Activated naive CD4-positive, alpha-beta T cell treated with anti-CD3 and anti-CD28 coated beads for 36 hours (primary cell): Measurements from ENCODE around the gene RAMP2. TPM values are rescaled to one million over a fixed set of nuclear protein-coding genes. Genes with fewer than 3 reads are reported as not detected.

Experiments
- CTCF ChIA-PET: fragments of 350-600 bp; sonication (Branson Sonifier 250); formaldehyde crosslinking; loops from one replicate; lab custom pipeline; 2021; ENCODE audit warnings: antibody characterized with exemption; lab: Charles Lee
- DNase-seq: peaks from one replicate; pipeline ENCODE4 v3.0.0-alpha.2; 2020
- H3K27ac Mint-ChIP-seq: one replicate; pipeline ENCODE4 v1.8.0; 2021; ENCODE audit warnings: mild to moderate bottlenecking, mixed read lengths
- H3K27me3 Mint-ChIP-seq: one replicate; pipeline ENCODE4 v1.8.0; 2021; ENCODE audit warnings: low read depth, mixed read lengths
- H3K36me3 Mint-ChIP-seq: one replicate; pipeline ENCODE4 v1.8.0; 2021; ENCODE audit warnings: low read depth, mixed read lengths
- H3K4me1 Mint-ChIP-seq: one replicate; pipeline ENCODE4 v1.8.0; 2021; ENCODE audit warnings: low read depth, mixed read lengths
- H3K4me3 Mint-ChIP-seq: one replicate; pipeline ENCODE4 v1.8.0; 2021; ENCODE audit warnings: mild to moderate bottlenecking, moderate library complexity, mixed read lengths
- H3K9me3 Mint-ChIP-seq: one replicate; pipeline ENCODE4 v1.8.0; 2021; ENCODE audit warnings: mixed read lengths
- intact Hi-C: fragments of 100-400 bp; cut with micrococcal nuclease; formaldehyde crosslinking; loops from one replicate; pipeline ENCODE4 v1.15.1; 2023
- total RNA-seq, 2 experiments: library from RNA; stranded (reverse); gene quantifications; one replicate each; pipeline ENCODE4 v1.2.3, GENCODE V29; 2021

The RAMP2 gene
- total RNA-seq, 2 experiments from 2014 or later = not detected

- CTCF ChIA-PET = interaction anchor here (0.5 kb wide), 1 partner anchor 24 kb away, joined by 5 read pairs; no protein-coding TSS in a partner anchor
- no peak for DNase-seq
- intact Hi-C loops = no loop called here
- Mint-ChIP-seq H3K4me3 (no peak overlapping the region), H3K27ac (no peak overlapping the region), H3K27me3 (peaks cover 60% of the 10 kb centered on the region), H3K9me3 (no peaks in the 10 kb centered on the region), H3K4me1 (peaks cover 29% of the 10 kb centered on the region), H3K36me3 (peaks cover 8% of the 10 kb centered on the region)
Measured at GRCh38 chr17:42783062-42783790, 22.2 kb downstream of the RAMP2 start.

- no peaks in the 10 kb centered on the region for H3K9me3 Mint-ChIP-seq
- no peak for DNase-seq
- no peak overlapping the region for H3K27ac Mint-ChIP-seq
- intact Hi-C loops = no loop called here
- CTCF ChIA-PET = no interaction called here
- H3K4me3 Mint-ChIP-seq = no peak overlapping the region
- H3K27me3 Mint-ChIP-seq = peaks cover 60% of the 10 kb centered on the region
- peaks cover 29% of the 10 kb centered on the region for H3K4me1 Mint-ChIP-seq
- H3K36me3 Mint-ChIP-seq = peaks cover 8% of the 10 kb centered on the region
Measured at GRCh38 chr17:42783791-42784138, 22.7 kb downstream of the RAMP2 start.

GRCh38 chr17:42784409-42784808 lies 23.4 kb downstream of the RAMP2 start:
- Mint-ChIP-seq H3K36me3 (peaks cover 5% of the 10 kb centered on the region), H3K27ac (no peak overlapping the region), H3K4me1 (peaks cover 29% of the 10 kb centered on the region), H3K27me3 (peaks cover 60% of the 10 kb centered on the region), H3K9me3 (no peaks in the 10 kb centered on the region), H3K4me3 (no peak overlapping the region)
- intact Hi-C loops = no loop called here
- CTCF ChIA-PET = no interaction called here
- DNase-seq = no peak

- Mint-ChIP-seq H3K27me3 (peaks cover 62% of the 10 kb centered on the region), H3K4me3 (no peak overlapping the region), H3K9me3 (no peaks in the 10 kb centered on the region), H3K27ac (no peak overlapping the region), H3K4me1 (peaks cover 29% of the 10 kb centered on the region), H3K36me3 (no peaks in the 10 kb centered on the region)
- DNase-seq = no peak
- CTCF ChIA-PET = interaction anchor here (0.8 to 1.0 kb wide), 2 partner anchors 11 to 12 kb away, joined by 3 to 5 read pairs; partner anchors contain the start of gene VPS25
- intact Hi-C loops = no loop called here
Measured at GRCh38 chr17:42784811-42785592, 24.0 kb downstream of the RAMP2 start.

GRCh38 chr17:42787266-42787665 lies 26.2 kb downstream of the RAMP2 start:
- Mint-ChIP-seq H3K4me1 (peaks cover 23% of the 10 kb centered on the region), H3K27ac (no peak overlapping the region), H3K4me3 (no peak overlapping the region), H3K27me3 (peaks cover 53% of the 10 kb centered on the region), H3K36me3 (no peaks in the 10 kb centered on the region), H3K9me3 (no peaks in the 10 kb centered on the region)
- no peak for DNase-seq
- intact Hi-C loops = no loop called here
- CTCF ChIA-PET = interaction anchor here (0.6 kb wide), 1 partner anchor 126 kb away, joined by 6 read pairs; no protein-coding TSS in a partner anchor

GRCh38 chr17:42791948-42792347 lies 30.9 kb downstream of the RAMP2 start:
- Mint-ChIP-seq H3K27ac (no peak overlapping the region), H3K27me3 (peaks cover 10% of the 10 kb centered on the region), H3K36me3 (no peaks in the 10 kb centered on the region), H3K9me3 (no peaks in the 10 kb centered on the region), H3K4me3 (no peak overlapping the region), H3K4me1 (peaks cover 7% of the 10 kb centered on the region)
- CTCF ChIA-PET = interaction anchor here (0.6 kb wide), 1 partner anchor 100 kb away, joined by 3 read pairs; no protein-coding TSS in a partner anchor
- no peak for DNase-seq
- intact Hi-C loops = no loop called here

- Mint-ChIP-seq H3K4me1 (peaks cover 11% of the 10 kb centered on the region), H3K36me3 (no peaks in the 10 kb centered on the region), H3K27me3 (peaks cover 8% of the 10 kb centered on the region), H3K4me3 (no peak overlapping the region), H3K9me3 (no peaks in the 10 kb centered on the region), H3K27ac (no peak overlapping the region)
- DNase-seq = no peak
- CTCF ChIA-PET = no interaction called here
- intact Hi-C loops = no loop called here
Measured at GRCh38 chr17:42792545-42792944, 31.5 kb downstream of the RAMP2 start.

GRCh38 chr17:42795061-42795460 lies 34.0 kb downstream of the RAMP2 start:
- no peak for DNase-seq
- Mint-ChIP-seq H3K4me1 (peaks cover 21% of the 10 kb centered on the region), H3K36me3 (peaks cover 3% of the 10 kb centered on the region), H3K27me3 (peaks cover 2% of the 10 kb centered on the region), H3K27ac (no peak overlapping the region), H3K9me3 (peaks cover 2% of the 10 kb centered on the region), H3K4me3 (no peak overlapping the region)
- CTCF ChIA-PET = no interaction called here
- intact Hi-C loops = no loop called here

GRCh38 chr17:42795465-42795864 lies 34.4 kb downstream of the RAMP2 start:
- CTCF ChIA-PET = no interaction called here
- intact Hi-C loops = no loop called here
- Mint-ChIP-seq H3K27ac (no peak overlapping the region), H3K9me3 (peaks cover 2% of the 10 kb centered on the region), H3K36me3 (peaks cover 3% of the 10 kb centered on the region), H3K4me3 (no peak overlapping the region), H3K27me3 (peaks cover under 1% of the 10 kb centered on the region), H3K4me1 (peaks cover 21% of the 10 kb centered on the region)
- DNase-seq = no peak

GRCh38 chr17:42796066-42796758 lies 35.2 kb downstream of the RAMP2 start:
- no peaks in the 10 kb centered on the region for H3K27me3 Mint-ChIP-seq
- peaks cover 3% of the 10 kb centered on the region for H3K36me3 Mint-ChIP-seq
- intact Hi-C loops = no loop called here
- no peak overlapping the region for H3K4me3 Mint-ChIP-seq
- DNase-seq = no peak
- CTCF ChIA-PET = interaction anchor here (0.9 kb wide), 1 partner anchor 11 kb away, joined by 3 read pairs; no protein-coding TSS in a partner anchor
- peaks cover 2% of the 10 kb centered on the region for H3K9me3 Mint-ChIP-seq
- no peak overlapping the region for H3K27ac Mint-ChIP-seq
- H3K4me1 Mint-ChIP-seq = peaks cover 21% of the 10 kb centered on the region

- Mint-ChIP-seq H3K27me3 (no peaks in the 10 kb centered on the region), H3K4me1 (peaks cover 21% of the 10 kb centered on the region), H3K27ac (no peak overlapping the region), H3K4me3 (peak overlapping the region; percentile 91), H3K36me3 (peaks cover 3% of the 10 kb centered on the region), H3K9me3 (peaks cover 2% of the 10 kb centered on the region)
- intact Hi-C loops = loop anchor here (1.0 to 2.0 kb wide), 3 partner anchors 27 to 53 kb away; partner anchors contain the start of genes BECN1, EZH1 and PSME3
- CTCF ChIA-PET = interaction anchor here (0.6 to 1.3 kb wide), 4 partner anchors 28 to 219 kb away, joined by 3 to 6 read pairs (median 3); partner anchors contain the start of gene PSMC3IP
- no peak for DNase-seq
Measured at GRCh38 chr17:42797067-42798007, 36.3 kb downstream of the RAMP2 start.
